Cardiac muscle cell (in vitro differentiated cells and primary cell): ENCODE data around the gene SMAD9. TPM values are rescaled to one million over a fixed set of nuclear protein-coding genes. Genes with fewer than 3 reads are reported as not detected.

ENCODE experiments used
- DNase-seq, 2 donors: peaks; one replicate each; pipeline versions ENCODE4 v3.0.0 to v3.0.0-alpha.2; 2010 to 2017; ENCODE audit warnings: low read depth in 1 of 2, low spot score in 1 of 2
- H3K27ac ChIP-seq: fragments of 200-600 bp; sonication (generic); 2 replicates; pipeline ENCODE4 v1.5.1; 2016
- H3K27me3 ChIP-seq: fragments of 200-600 bp; sonication (generic); 2 replicates; pipeline ENCODE4 v1.6.0; 2016; ENCODE audit warnings: control low read depth
- H3K36me3 ChIP-seq: fragments of 200-600 bp; sonication (generic); 2 replicates; pipeline ENCODE4 v1.5.1; 2016; ENCODE audit warnings: control low read depth
- H3K4me1 ChIP-seq: fragments of 200-600 bp; sonication (generic); 2 replicates; pipeline ENCODE4 v1.8.1; 2017; ENCODE audit warnings: low read depth, mild to moderate bottlenecking, mixed run types
- H3K4me3 ChIP-seq: fragments of 200-600 bp; sonication (generic); 2 replicates; pipeline ENCODE4 v1.5.1; 2016; ENCODE audit warnings: mild to moderate bottlenecking
- H3K9me3 ChIP-seq: fragments of 200-600 bp; sonication (generic); 2 replicates; pipeline ENCODE4 v1.5.1; 2017; ENCODE audit warnings: low read depth, mild to moderate bottlenecking, control low read depth
- polyA plus RNA-seq: library from polyadenylated mRNA; unstranded; fragments of >200 nt; fragmentation: Nextera tagmentation; extraction: Ambion mirVana; gene quantifications from 2 replicates; pipeline ENCODE4 v1.2.1, GENCODE V29; 2016
- total RNA-seq: library from RNA; depleted of rRNA; stranded (reverse); fragments of >200 nt; gene quantifications from 2 replicates; pipeline ENCODE4 v1.2.3, GENCODE V29; 2016
- TF ChIP-seq, protein P1 (sequence below): IDR thresholded peaks from 2 replicates; pipeline ENCODE4 v1.5.1; 2012; ENCODE audit warnings: low read depth, mild to moderate bottlenecking, low read length

SMAD9 gene
- total and polyA plus RNA-seq, 2 experiments from 2014 or later: 24.5 to 57.9 TPM

GRCh38 chr13:36921631-36922301, 1.7 kb upstream of the SMAD9 start:
- no peak overlapping the region for H3K4me3 ChIP-seq
- DNase-seq: no peak
- TF ChIP-seq, protein P1, sequence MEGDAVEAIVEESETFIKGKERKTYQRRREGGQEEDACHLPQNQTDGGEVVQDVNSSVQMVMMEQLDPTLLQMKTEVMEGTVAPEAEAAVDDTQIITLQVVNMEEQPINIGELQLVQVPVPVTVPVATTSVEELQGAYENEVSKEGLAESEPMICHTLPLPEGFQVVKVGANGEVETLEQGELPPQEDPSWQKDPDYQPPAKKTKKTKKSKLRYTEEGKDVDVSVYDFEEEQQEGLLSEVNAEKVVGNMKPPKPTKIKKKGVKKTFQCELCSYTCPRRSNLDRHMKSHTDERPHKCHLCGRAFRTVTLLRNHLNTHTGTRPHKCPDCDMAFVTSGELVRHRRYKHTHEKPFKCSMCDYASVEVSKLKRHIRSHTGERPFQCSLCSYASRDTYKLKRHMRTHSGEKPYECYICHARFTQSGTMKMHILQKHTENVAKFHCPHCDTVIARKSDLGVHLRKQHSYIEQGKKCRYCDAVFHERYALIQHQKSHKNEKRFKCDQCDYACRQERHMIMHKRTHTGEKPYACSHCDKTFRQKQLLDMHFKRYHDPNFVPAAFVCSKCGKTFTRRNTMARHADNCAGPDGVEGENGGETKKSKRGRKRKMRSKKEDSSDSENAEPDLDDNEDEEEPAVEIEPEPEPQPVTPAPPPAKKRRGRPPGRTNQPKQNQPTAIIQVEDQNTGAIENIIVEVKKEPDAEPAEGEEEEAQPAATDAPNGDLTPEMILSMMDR: no peak
- peaks cover 29% of the 10 kb centered on the region for H3K4me1 ChIP-seq
- H3K27ac ChIP-seq: no peak overlapping the region
- no peaks in the 10 kb centered on the region for H3K9me3 ChIP-seq
- H3K36me3 ChIP-seq: no peaks in the 10 kb centered on the region
- H3K27me3 ChIP-seq: no peaks in the 10 kb centered on the region

GRCh38 chr13:36920616-36921185, 663 bp upstream of the SMAD9 start:
- DNase-seq: peak in 1 of 2 donors; percentile 36
- TF ChIP-seq, protein P1: no peak
- Histone ChIP-seq H3K4me1 (peaks cover 40% of the 10 kb centered on the region), H3K27me3 (no peaks in the 10 kb centered on the region), H3K9me3 (no peaks in the 10 kb centered on the region), H3K27ac (peak overlapping the region; percentile 95), H3K36me3 (no peaks in the 10 kb centered on the region), H3K4me3 (peak overlapping the region; percentile 38)

DNA sequence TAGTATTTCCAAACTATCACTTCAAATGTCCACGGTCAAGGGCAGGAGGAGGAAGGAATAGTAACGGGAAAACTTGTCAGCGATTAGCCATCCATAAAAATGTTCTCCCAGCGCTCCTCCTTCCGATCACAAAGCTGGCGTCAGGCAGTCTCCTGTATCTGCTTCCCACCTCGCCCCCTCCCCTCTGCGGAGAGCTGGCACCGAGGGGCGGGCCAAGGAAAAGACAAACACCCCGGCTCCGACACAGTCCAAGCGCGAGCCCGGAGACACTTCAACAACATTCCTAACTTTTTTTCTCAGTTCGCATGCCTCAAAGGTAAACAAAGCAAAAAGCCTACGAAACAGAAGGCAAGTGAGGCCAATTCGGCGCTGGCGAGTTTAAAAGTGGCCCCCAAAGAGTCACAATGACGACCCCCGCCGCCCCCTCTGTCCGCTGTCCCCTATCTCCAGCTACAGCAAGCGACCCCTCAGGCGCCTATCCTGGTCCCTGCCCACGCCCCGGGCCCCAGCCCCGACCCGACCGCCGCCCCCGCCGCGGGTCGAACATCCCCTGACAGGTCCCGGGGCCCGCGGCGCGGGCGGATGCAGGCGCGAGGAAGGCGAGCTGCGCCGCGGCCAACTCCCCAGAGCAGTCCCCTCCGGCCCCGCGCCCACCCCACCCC, 736 bp downstream of the SMAD9 start:
- TF ChIP-seq, protein P1: no peak
- DNase-seq: peak; percentile 25 to 87
- peak overlapping the region; percentile 82 for H3K4me3 ChIP-seq
- H3K4me1 ChIP-seq: peaks cover 54% of the 10 kb centered on the region
- peak overlapping the region; percentile 97 for H3K27ac ChIP-seq
- no peaks in the 10 kb centered on the region for H3K36me3 ChIP-seq
- H3K9me3 ChIP-seq: no peaks in the 10 kb centered on the region
- no peaks in the 10 kb centered on the region for H3K27me3 ChIP-seq

- Histone ChIP-seq H3K4me3 (peak overlapping the region; percentile 82), H3K36me3 (no peaks in the 10 kb centered on the region), H3K9me3 (no peaks in the 10 kb centered on the region), H3K27me3 (no peaks in the 10 kb centered on the region), H3K27ac (peak overlapping the region; percentile 97), H3K4me1 (peaks cover 60% of the 10 kb centered on the region)
- DNase-seq: peak; percentile 17 to 44
- TF ChIP-seq, protein P1: no peak
Measured at GRCh38 chr13:36918246-36919131, 1.5 kb downstream of the SMAD9 start.

GRCh38 chr13:36917311-36917710, 2.7 kb downstream of the SMAD9 start:
- H3K36me3 ChIP-seq: no peaks in the 10 kb centered on the region
- H3K4me3 ChIP-seq: peak overlapping the region; percentile 82
- DNase-seq: no peak
- TF ChIP-seq, protein P1: no peak
- no peaks in the 10 kb centered on the region for H3K27me3 ChIP-seq
- peaks cover 69% of the 10 kb centered on the region for H3K4me1 ChIP-seq
- no peaks in the 10 kb centered on the region for H3K9me3 ChIP-seq
- H3K27ac ChIP-seq: peak overlapping the region; percentile 97
